ENCODE results near the gene ASB1. TPM values are rescaled to one million over a fixed set of nuclear protein-coding genes. Genes with fewer than 3 reads are reported as not detected.

Gene ASB1
- total and polyA plus RNA-seq, 9 of the 15 experiments (the other 6 are each of a cell fraction or from before 2014, with no cell fraction given) = 6.3 to 37.7 (median 23.9) TPM

- no peak for TF ChIP-seq ARID4B (CRISPR knock-in tag; IDR thresholded peaks at IDR 0.05)
Measured at GRCh38 chr2:238379096-238379810, 47.5 kb upstream of the ASB1 start (continued).

- POLR2A ChIA-PET = no interaction called here
- Histone ChIP-seq H3K27me3 (ENCODE audit: control insufficient read depth in 2 of 2, insufficient read depth in 2 of 2, low read length in 2 of 2) (no peaks in the 10 kb centered on the region), H4K20me1 (replicated peaks; ENCODE audit: control insufficient read depth, insufficient read depth, low read length) (no peaks in the 10 kb centered on the region), H2AFZ (ENCODE audit: low read depth, low read length) (no peak overlapping the region), H3K79me2 (ENCODE audit: control insufficient read depth, insufficient read depth, low read length) (no peaks in the 10 kb centered on the region), H3K4me2 (ENCODE audit: insufficient read depth, low read length) (no peak overlapping the region), H3K9me1 (ENCODE audit: control insufficient read depth, insufficient read depth, low read length) (no peaks in the 10 kb centered on the region), H3K9me3 (replicated peaks; ENCODE audit: control insufficient read depth, insufficient read depth, low read depth, low read length) (no peaks in the 10 kb centered on the region), H3K36me3 (ENCODE audit: control insufficient read depth, insufficient read depth, low read length) (no peaks in the 10 kb centered on the region), H3K4me1 (replicated peaks in 1 of 2; ENCODE audit: control insufficient read depth in 2 of 2, insufficient read depth in 2 of 2, low read length in 2 of 2) (peaks cover 6 to 9% of the 10 kb centered on the region in 2 experiments; a peak in 4 of 5 replicates), H3K4me3 (no peak overlapping the region), H3K9ac (ENCODE audit: insufficient read depth in 1 of 2, low read depth in 2 of 2, low read length in 2 of 2) (no peak overlapping the region), H3K27ac (ENCODE audit: extremely low read depth, low read depth, low read length) (no peak overlapping the region)
- intact Hi-C loops (cut with micrococcal nuclease) = no loop called here
- 74% methylated on average over 6 of the region's 7 CpGs for WGBS (ENCODE audit: insufficient coverage, low coverage, missing lambda C conversion rate)
- BruUV-seq (replicated peaks) = no TSS peak
- CTCF ChIA-PET (ENCODE audit: low intra/inter-chr PET ratio) = no interaction called here
- no peak for DNase-seq (ENCODE audit: extremely low read depth in 1 of 4, low spot score in 3 of 4)
- in situ Hi-C loops (cut with MboI) = no loop called here
- no peak for FAIRE-seq
- no peak for ATAC-seq
- TF ChIP-seq CXXC5 (CRISPR knock-in tag; IDR thresholded peaks at IDR 0.05) (no peak), HEY1 (CRISPR knock-in tag; IDR thresholded peaks at IDR 0.05; ENCODE audit: borderline replicate concordance) (no peak), ZNF277 (CRISPR knock-in tag; IDR thresholded peaks at IDR 0.05; ENCODE audit: borderline replicate concordance) (no peak), ZNF408 (CRISPR knock-in tag; IDR thresholded peaks at IDR 0.05; ENCODE audit: low read depth) (no peak), ZFP1 (CRISPR knock-in tag; IDR thresholded peaks at IDR 0.05) (no peak), ARHGAP35 (IDR thresholded peaks at IDR 0.05; ENCODE audit: partially characterized antibody) (no peak), POLR3G (IDR thresholded peaks at IDR 0.05; ENCODE audit: extremely low read depth, insufficient read length, insufficient replicate concordance) (no peak), ZNF785 (CRISPR knock-in tag; IDR thresholded peaks at IDR 0.05) (no peak), RBM17 (IDR thresholded peaks at IDR 0.05; ENCODE audit: borderline replicate concordance, low read depth, low read length) (no peak), BCLAF1 (IDR thresholded peaks at IDR 0.05; ENCODE audit: borderline replicate concordance in 1 of 2, control insufficient read depth in 1 of 2, low read depth in 2 of 2, low read length in 1 of 2) (no peak)
Measured at GRCh38 chr2:238380336-238380735, 46.4 kb upstream of the ASB1 start.
